Measurements from ENCODE around the gene RAMP3. TPM values are rescaled to one million over a fixed set of nuclear protein-coding genes. Genes with fewer than 3 reads are reported as not detected.

The RAMP3 gene
- total RNA-seq, 4 donors from 2014 or later: 9.6 to 39.3 (median 33.2) TPM

DNA sequence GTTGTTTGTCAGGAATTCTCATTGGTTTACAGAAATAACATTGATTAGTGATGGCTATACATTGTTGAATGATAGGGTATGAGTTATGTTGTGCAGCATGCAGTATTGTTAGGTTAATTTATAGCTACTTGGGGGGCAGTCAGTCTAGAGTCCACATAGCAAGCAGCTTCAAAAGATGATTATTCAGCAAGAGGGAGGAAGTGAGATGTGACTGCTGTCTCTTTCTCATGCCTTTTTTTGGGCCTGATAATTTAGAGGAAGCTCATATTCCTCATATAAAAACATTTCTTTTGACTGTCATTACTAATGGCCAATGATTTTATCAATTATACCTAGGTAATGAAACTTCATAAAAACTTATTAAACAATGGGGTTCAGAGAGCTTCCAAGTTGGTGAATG is 42.7 kb upstream of the RAMP3 start:
- Histone ChIP-seq H3K9me3 (no peaks in the 10 kb centered on the region), H3K4me3 (no peak overlapping the region), H3K27ac (no peak overlapping the region), H3K27me3 (no peaks in the 10 kb centered on the region), H3K4me1 (peaks cover 11 to 16% of the 10 kb centered on the region in 2 donors), H3K36me3 (no peaks in the 10 kb centered on the region)
- in situ Hi-C loops (cut with MboI; ENCODE audit: low sequenced_read_pairs in 4 of 4) (loop anchor here (10.0 to 25.0 kb wide), 2 partner anchors 130 to 528 kb away; partner anchors contain the start of gene TMED4 (in 4 of the 4)), intact Hi-C loops (cut with DNase I; ENCODE audit: low total_unique reads) (loop anchor here (5.0 to 10.0 kb wide), 2 partner anchors 228 to 530 kb away; partner anchors contain the start of genes PURB and TMED4)
- ATAC-seq: no peak
- TF ChIP-seq, protein P1, sequence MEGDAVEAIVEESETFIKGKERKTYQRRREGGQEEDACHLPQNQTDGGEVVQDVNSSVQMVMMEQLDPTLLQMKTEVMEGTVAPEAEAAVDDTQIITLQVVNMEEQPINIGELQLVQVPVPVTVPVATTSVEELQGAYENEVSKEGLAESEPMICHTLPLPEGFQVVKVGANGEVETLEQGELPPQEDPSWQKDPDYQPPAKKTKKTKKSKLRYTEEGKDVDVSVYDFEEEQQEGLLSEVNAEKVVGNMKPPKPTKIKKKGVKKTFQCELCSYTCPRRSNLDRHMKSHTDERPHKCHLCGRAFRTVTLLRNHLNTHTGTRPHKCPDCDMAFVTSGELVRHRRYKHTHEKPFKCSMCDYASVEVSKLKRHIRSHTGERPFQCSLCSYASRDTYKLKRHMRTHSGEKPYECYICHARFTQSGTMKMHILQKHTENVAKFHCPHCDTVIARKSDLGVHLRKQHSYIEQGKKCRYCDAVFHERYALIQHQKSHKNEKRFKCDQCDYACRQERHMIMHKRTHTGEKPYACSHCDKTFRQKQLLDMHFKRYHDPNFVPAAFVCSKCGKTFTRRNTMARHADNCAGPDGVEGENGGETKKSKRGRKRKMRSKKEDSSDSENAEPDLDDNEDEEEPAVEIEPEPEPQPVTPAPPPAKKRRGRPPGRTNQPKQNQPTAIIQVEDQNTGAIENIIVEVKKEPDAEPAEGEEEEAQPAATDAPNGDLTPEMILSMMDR (IDR thresholded peaks at IDR 0.05 in 4 of 5, conservative IDR thresholded peaks at IDR 0.05 in 1 of 5): no peak
- TF ChIP-seq POLR2A (IDR thresholded peaks at IDR 0.05): no peak
- no peak for DNase-seq

DNA sequence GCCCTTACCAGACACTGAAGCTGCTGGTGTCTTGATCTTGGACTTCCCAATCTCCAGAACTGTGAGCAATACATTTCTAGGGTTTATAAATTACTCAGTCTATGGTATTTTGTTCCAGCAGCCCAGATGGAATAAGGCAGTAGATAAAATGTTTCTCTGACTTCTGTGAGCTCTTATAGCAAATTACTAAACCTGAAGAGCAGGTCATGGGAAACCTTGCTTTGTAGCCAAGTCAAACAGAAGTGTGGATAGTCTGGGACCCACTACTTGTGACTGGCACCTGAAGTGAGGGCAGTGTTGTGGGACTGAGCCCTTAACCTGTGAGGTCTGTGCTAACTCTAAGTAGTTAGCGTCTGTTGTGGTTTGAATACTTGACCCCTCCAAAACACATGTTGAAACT is 41.5 kb upstream of the RAMP3 start:
- Histone ChIP-seq H3K36me3 (no peaks in the 10 kb centered on the region), H3K27ac (no peak overlapping the region), H3K4me1 (peaks cover 5 to 6% of the 10 kb centered on the region in 2 donors), H3K9me3 (no peaks in the 10 kb centered on the region), H3K27me3 (no peaks in the 10 kb centered on the region), H3K4me3 (no peak overlapping the region)
- intact Hi-C loops (cut with DNase I; ENCODE audit: low total_unique reads): loop anchor here (10.0 kb wide), 1 partner anchor 531 kb away; the partner anchor contains the start of gene TMED4
- in situ Hi-C loops (cut with MboI; ENCODE audit: low sequenced_read_pairs in 4 of 4): loop anchor here (10.0 to 25.0 kb wide), 2 partner anchors 131 to 529 kb away; partner anchors contain the start of gene TMED4 (in 4 of the 4)
- TF ChIP-seq, protein P1 (IDR thresholded peaks at IDR 0.05 in 4 of 5, conservative IDR thresholded peaks at IDR 0.05 in 1 of 5): no peak
- TF ChIP-seq POLR2A (IDR thresholded peaks at IDR 0.05): no peak
- no peak for ATAC-seq
- DNase-seq: no peak

DNA sequence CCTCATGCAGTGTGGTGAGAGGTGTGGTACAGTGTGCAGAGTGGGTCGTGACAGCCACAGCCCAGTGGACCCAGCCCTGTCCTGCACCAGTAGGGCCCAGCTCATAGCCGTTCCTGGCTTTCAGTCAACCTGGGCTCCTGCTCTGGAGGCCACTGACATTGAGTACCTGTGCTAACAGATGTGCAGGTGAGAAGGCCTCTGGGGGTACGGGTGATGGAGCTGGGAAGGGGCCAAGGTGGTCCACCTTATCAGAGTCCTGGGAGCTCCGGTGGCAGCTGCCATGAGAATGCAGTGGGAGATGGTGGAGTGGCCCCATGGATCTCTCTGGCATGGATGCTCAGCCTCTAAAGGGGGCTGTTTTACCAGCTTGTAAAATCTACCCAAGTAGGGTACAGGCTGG is 40.0 kb upstream of the RAMP3 start:
- TF ChIP-seq, protein P1 (IDR thresholded peaks at IDR 0.05 in 4 of 5, conservative IDR thresholded peaks at IDR 0.05 in 1 of 5): no peak
- no peak for TF ChIP-seq POLR2A (IDR thresholded peaks at IDR 0.05)
- in situ Hi-C loops (cut with MboI; ENCODE audit: low sequenced_read_pairs in 4 of 4): loop anchor here (10.0 to 25.0 kb wide), 2 partner anchors 133 to 530 kb away; partner anchors contain the start of gene TMED4 (in 4 of the 4)
- no peaks in the 10 kb centered on the region for H3K27me3 ChIP-seq
- ATAC-seq (no peak), DNase-seq (no peak)
- intact Hi-C loops (cut with DNase I; ENCODE audit: low total_unique reads): loop anchor here (10.0 kb wide), 1 partner anchor 533 kb away; the partner anchor contains the start of gene TMED4
- no peak overlapping the region for H3K27ac ChIP-seq
- no peaks in the 10 kb centered on the region for H3K4me1 ChIP-seq
- H3K9me3 ChIP-seq: no peaks in the 10 kb centered on the region
- H3K4me3 ChIP-seq: no peak overlapping the region
- H3K36me3 ChIP-seq: no peaks in the 10 kb centered on the region

DNA sequence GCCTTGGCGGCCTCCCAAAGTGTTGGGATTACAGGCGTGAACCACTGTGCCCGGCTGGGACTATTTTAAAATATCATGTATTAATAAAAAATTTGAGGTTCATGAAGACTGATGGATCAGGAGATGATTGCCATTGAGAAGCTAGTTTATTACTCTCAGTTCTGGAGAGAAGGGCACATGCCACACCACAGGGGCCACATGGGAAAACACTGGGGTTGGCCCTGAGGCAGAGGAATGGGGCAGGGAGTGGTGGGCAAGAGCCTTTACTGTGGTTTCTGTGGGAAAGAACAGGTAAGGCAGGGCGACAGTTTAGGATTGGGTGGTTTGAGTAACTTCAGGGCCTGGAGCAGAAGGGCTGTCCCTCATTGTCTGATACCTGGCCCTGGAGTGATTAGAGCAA is 39.3 kb upstream of the RAMP3 start:
- Histone ChIP-seq H3K9me3 (no peaks in the 10 kb centered on the region), H3K36me3 (no peaks in the 10 kb centered on the region), H3K4me3 (no peak overlapping the region), H3K27me3 (no peaks in the 10 kb centered on the region), H3K4me1 (no peaks in the 10 kb centered on the region), H3K27ac (no peak overlapping the region)
- TF ChIP-seq, protein P1 (IDR thresholded peaks at IDR 0.05 in 4 of 5, conservative IDR thresholded peaks at IDR 0.05 in 1 of 5): no peak
- TF ChIP-seq POLR2A (IDR thresholded peaks at IDR 0.05): no peak
- DNase-seq (no peak), ATAC-seq (no peak)
- in situ Hi-C loops (cut with MboI; ENCODE audit: low sequenced_read_pairs in 4 of 4): loop anchor here (10.0 to 25.0 kb wide), 2 partner anchors 133 to 531 kb away; partner anchors contain the start of gene TMED4 (in 4 of the 4)
- intact Hi-C loops (cut with DNase I; ENCODE audit: low total_unique reads): loop anchor here (10.0 kb wide), 1 partner anchor 533 kb away; the partner anchor contains the start of gene TMED4
